Measurements from ENCODE around the gene RFNG. TPM values are rescaled to one million over a fixed set of nuclear protein-coding genes. Genes with fewer than 3 reads are reported as not detected.

RFNG gene
- total and polyA plus RNA-seq, 2 of the 4 experiments (the other 2 are of a cell fraction): 6.8 to 47.3 TPM

- no peak overlapping the region for H3K56ac ChIP-seq (ENCODE audit: extremely low read depth, insufficient read depth, low read length)
- no peak overlapping the region for H4K91ac ChIP-seq (ENCODE audit: insufficient read depth, low read depth, low read length)
- no peak overlapping the region for H3K4me3 ChIP-seq (ENCODE audit: insufficient read depth, low read depth, low read length)
- dilution Hi-C loops (cut with HindIII; ENCODE audit: low sequenced_read_pairs, unreplicated experiment): no loop called here
- no peak overlapping the region for H3K4ac ChIP-seq (ENCODE audit: low read depth, low read length)
- H4K8ac ChIP-seq (ENCODE audit: low read depth in 2 of 2, low read length in 2 of 2): no peak overlapping the region
- H2BK20ac ChIP-seq (ENCODE audit: low read depth, low read length): no peak overlapping the region
- H4K20me1 ChIP-seq (ENCODE audit: insufficient read depth, low read length): peaks cover 5% of the 10 kb centered on the region
- TF ChIP-seq CTCF (conservative IDR thresholded peaks at IDR 0.05; ENCODE audit: low read depth, low read length) (no peak), RAD21 (IDR thresholded peaks at IDR 0.05; ENCODE audit: low read length) (no peak), POLR2A (IDR thresholded peaks at IDR 0.05; ENCODE audit: low read depth, low read length) (no peak), MAFK (IDR thresholded peaks at IDR 0.05; ENCODE audit: low read depth, low read length) (no peak), BHLHE40 (IDR thresholded peaks at IDR 0.05; ENCODE audit: low read depth, low read length) (no peak), RFX5 (IDR thresholded peaks at IDR 0.05; ENCODE audit: low read depth, low read length) (no peak), ELK1 (IDR thresholded peaks at IDR 0.05; ENCODE audit: borderline replicate concordance, low read depth, low read length) (no peak), MAZ (IDR thresholded peaks at IDR 0.05; ENCODE audit: borderline replicate concordance, low read depth, low read length) (no peak), SMC3 (IDR thresholded peaks at IDR 0.05; ENCODE audit: low read depth, low read length) (no peak), MXI1 (IDR thresholded peaks at IDR 0.05; ENCODE audit: borderline replicate concordance, low read depth, low read length) (no peak), CHD1 (IDR thresholded peaks at IDR 0.05; ENCODE audit: low read depth, low read length) (no peak), FOS (IDR thresholded peaks at IDR 0.05; ENCODE audit: low read depth, low read length) (no peak), CEBPB (IDR thresholded peaks at IDR 0.05; ENCODE audit: low read depth, low read length) (no peak), USF2 (IDR thresholded peaks at IDR 0.05; ENCODE audit: low read depth, low read length) (no peak), NFE2L2 (IDR thresholded peaks at IDR 0.05; ENCODE audit: low read depth, low read length) (no peak), RCOR1 (IDR thresholded peaks at IDR 0.05; ENCODE audit: insufficient replicate concordance, low read length) (no peak)
- no peak overlapping the region for H4K5ac ChIP-seq (ENCODE audit: low read depth, low read length)
- intact Hi-C loops (cut with micrococcal nuclease): loop anchor here (10.0 kb wide), 1 partner anchor 285 kb away; no protein-coding TSS in a partner anchor
- H3K4me2 ChIP-seq (ENCODE audit: low read depth, low read length): no peak overlapping the region
- no peak overlapping the region for H2AK9ac ChIP-seq (replicated peaks; ENCODE audit: low read depth, low read length, poor library complexity)
- CTCF ChIA-PET: no interaction called here
- no peak overlapping the region for H2AFZ ChIP-seq (replicated peaks; ENCODE audit: low read length, poor library complexity)
- H2BK120ac ChIP-seq (ENCODE audit: low read depth, low read length): no peak overlapping the region
- no peak overlapping the region for H3K27ac ChIP-seq (ENCODE audit: insufficient read depth, low read length)
- H3K9me1 ChIP-seq (ENCODE audit: insufficient read depth, low read length): peaks cover 14% of the 10 kb centered on the region; the same call in 1 of the 2 replicates
- H3K79me1 ChIP-seq (ENCODE audit: low read depth in 1 of 2, low read length in 2 of 2): peaks cover 7 to 12% of the 10 kb centered on the region in 2 experiments
- H3K23ac ChIP-seq (ENCODE audit: low read depth, low read length): no peak overlapping the region
- no peak overlapping the region for H3K9ac ChIP-seq (ENCODE audit: low read depth, low read length)
- H3K36me3 ChIP-seq (ENCODE audit: control insufficient read depth, insufficient read depth, low read length): no peaks in the 10 kb centered on the region
- 77% methylated on average over 5 of the region's 8 CpGs; no CpG with 5 or more reads in 1 of the 2 experiments for WGBS, 2 experiments (ENCODE audit: extremely low coverage in 2 of 2, insufficient read length in 1 of 2)
- ATAC-seq (ENCODE audit: low read depth): no peak
- no peak for DNase-seq
- no peak overlapping the region for H3K18ac ChIP-seq (ENCODE audit: low read depth, low read length)
- POLR2A ChIA-PET (ENCODE audit: unreplicated experiment): no interaction called here
- no peak overlapping the region for H2AK5ac ChIP-seq (ENCODE audit: low read depth, low read length)
- H3K4me1 ChIP-seq (ENCODE audit: control insufficient read depth, insufficient read depth, low read length): peaks cover 7% of the 10 kb centered on the region
- H2BK15ac ChIP-seq (ENCODE audit: low read depth, low read length): no peak overlapping the region
- no peaks in the 10 kb centered on the region for H3K9me3 ChIP-seq (ENCODE audit: control insufficient read depth, insufficient read depth, low read length)
- no peaks in the 10 kb centered on the region for H3K27me3 ChIP-seq (ENCODE audit: control insufficient read depth, insufficient read depth, low read length)
- no peak overlapping the region for H2BK5ac ChIP-seq (ENCODE audit: low read depth, low read length, poor library complexity, severe bottlenecking)
- no peak overlapping the region for H3K14ac ChIP-seq (replicated peaks; ENCODE audit: low read depth, low read length)
- in situ Hi-C loops (cut with MboI; ENCODE audit: low sequenced_read_pairs): no loop called here
- no TSS peak for BruUV-seq (replicated peaks)
Observed at GRCh38 chr17:82039695-82040299, 11.8 kb downstream of the RFNG start.
